Keratinocyte (primary cell): ENCODE measurements around the gene C3orf20. TPM values are rescaled to one million over a fixed set of nuclear protein-coding genes. Genes with fewer than 3 reads are reported as not detected.

Experiments used
- DNase-seq: peaks from one replicate; pipeline ENCODE4 v3.0.0-alpha.2; 2011; ENCODE audit warnings: low read depth, missing footprints, low spot score
- FAIRE-seq: peaks from 2 replicates; lab custom pipeline; 2011; peaks lifted over from hg19 to GRCh38; lab: Jason Lieb, UNC
- H2AFZ ChIP-seq: 2 replicates; pipeline ENCODE4 v1.6.0; 2012; ENCODE audit warnings: low read length, control low read depth, inconsistent platforms; ENCODE audit not compliant: control insufficient read depth
- H3K27ac ChIP-seq: 2 replicates; pipeline ENCODE4 v1.5.1; 2011; ENCODE audit warnings: low read length; ENCODE audit not compliant: control insufficient read depth, insufficient read depth
- H3K27me3 ChIP-seq: 3 replicates; pipeline ENCODE4 v1.6.0; 2011; ENCODE audit warnings: low read length; ENCODE audit not compliant: control insufficient read depth, insufficient read depth; ENCODE audit errors: extremely low read depth
- H3K36me3 ChIP-seq, 2 experiments: 2 replicates in 1 of 2; 3 replicates in 1 of 2; pipeline ENCODE4 v1.5.1; 2011; ENCODE audit warnings: low read length in 2 of 2, mild to moderate bottlenecking in 1 of 2; ENCODE audit not compliant: control insufficient read depth in 2 of 2, insufficient read depth in 2 of 2; ENCODE audit errors: extremely low read depth in 1 of 2
- H3K4me1 ChIP-seq: 3 replicates; pipeline ENCODE4 v1.5.1; 2011; ENCODE audit warnings: low read length; ENCODE audit not compliant: control insufficient read depth, insufficient read depth; ENCODE audit errors: extremely low read depth
- H3K4me2 ChIP-seq: 3 replicates; pipeline ENCODE4 v1.6.0; 2011; ENCODE audit warnings: low read depth, low read length; ENCODE audit not compliant: control insufficient read depth, insufficient read depth; ENCODE audit errors: extremely low read depth
- H3K4me3 ChIP-seq, 3 experiments: fragments of 200-600 bp in 1 of 3; sonication (generic) in 1 of 3; 2 replicates in 2 of 3; 3 replicates in 1 of 3; pipeline ENCODE4 v1.5.1; 2011 to 2016; ENCODE audit warnings: low read length in 3 of 3, mild to moderate bottlenecking in 3 of 3, control low read depth in 2 of 3, inconsistent platforms in 1 of 3, low read depth in 1 of 3, mixed read lengths in 1 of 3, mixed run types in 1 of 3, moderate library complexity in 1 of 3; ENCODE audit not compliant: control insufficient read depth in 2 of 3, insufficient read depth in 2 of 3; ENCODE audit errors: extremely low read depth in 1 of 3
- H3K79me2 ChIP-seq: 2 replicates; pipeline ENCODE4 v1.6.0; 2012; ENCODE audit warnings: low read length; ENCODE audit not compliant: control insufficient read depth, insufficient read depth
- H3K9ac ChIP-seq: 3 replicates; pipeline ENCODE4 v1.6.0; 2011; ENCODE audit warnings: low read length; ENCODE audit not compliant: control insufficient read depth, insufficient read depth; ENCODE audit errors: extremely low read depth
- H3K9me1 ChIP-seq: 3 replicates; pipeline ENCODE4 v1.6.0; 2011; ENCODE audit warnings: low read length; ENCODE audit not compliant: control insufficient read depth, insufficient read depth; ENCODE audit errors: extremely low read depth
- H3K9me3 ChIP-seq: 2 replicates; pipeline ENCODE4 v1.5.1; 2012; ENCODE audit warnings: low read depth, low read length; ENCODE audit not compliant: control insufficient read depth
- H4K20me1 ChIP-seq: 3 replicates; pipeline ENCODE4 v1.6.0; 2011; ENCODE audit warnings: low read length; ENCODE audit not compliant: control insufficient read depth, insufficient read depth; ENCODE audit errors: extremely low read depth
- CTCF ChIP-seq, 3 experiments: IDR thresholded peaks in 1 of 3; conservative IDR thresholded peaks in 1 of 3; optimal IDR thresholded peaks in 1 of 3; 2 replicates in 2 of 3; 3 replicates in 1 of 3; pipeline versions ENCODE3 to v1.5.1; 2011; ENCODE audit warnings: low read length in 3 of 3, mild to moderate bottlenecking in 3 of 3, moderate library complexity in 2 of 3, control low read depth in 1 of 3, inconsistent platforms in 1 of 3; ENCODE audit not compliant: insufficient read depth in 2 of 3; ENCODE audit errors: extremely low read depth in 1 of 3
- EZH2 ChIP-seq: IDR thresholded peaks from one replicate; pipeline ENCODE4 v1.6.1; 2012; ENCODE audit warnings: inconsistent platforms, mild to moderate bottlenecking, low read length, moderate library complexity
- dilution Hi-C: fragments of 300-500 bp; cut with MboI; formaldehyde crosslinking; loops from one replicate; pipeline ENCODE4 v1.7.0; 2020; ENCODE audit warnings: low sequenced_read_pairs; ENCODE audit not compliant: extremely low pct_ligation_motif_present
- polyA plus RNA-seq, 5 experiments: library from polyadenylated mRNA; depleted of rRNA in 3 of 5; stranded (reverse) in 3 of 5; stranded (forward) in 1 of 5; unstranded in 1 of 5; fragments of >200 nt; gene quantifications; 1 replicate in 1 of 5; 2 replicates in 3 of 5; 3 replicates in 1 of 5; pipeline versions ENCODE4 v1.2.1 to v1.2.3, GENCODE V29; 2011 to 2012; ENCODE audit warnings: missing spikeins in 2 of 5, low read depth in 1 of 5, low replicate concordance in 1 of 5

The C3orf20 gene
- polyA plus RNA-seq, 1 donor (not counting 4 experiments of a cell fraction or from before 2014, with no cell fraction given): not detected

GRCh38 chr3:14660942-14661341, 14.0 kb upstream of the C3orf20 start:
- no peak for TF ChIP-seq CTCF (optimal IDR thresholded peaks at IDR 0.05 in 1 of 3, IDR thresholded peaks at IDR 0.05 in 1 of 3, conservative IDR thresholded peaks at IDR 0.05 in 1 of 3; ENCODE audit: extremely low read depth in 1 of 3, insufficient read depth in 2 of 3, low read length in 3 of 3)
- TF ChIP-seq EZH2: no peak
- dilution Hi-C loops: no loop called here
- no peak for FAIRE-seq
- H4K20me1 ChIP-seq: no peaks in the 10 kb centered on the region
- H3K4me3 ChIP-seq: no peak overlapping the region
- no peak overlapping the region for H2AFZ ChIP-seq
- no peaks in the 10 kb centered on the region for H3K4me1 ChIP-seq
- H3K79me2 ChIP-seq: no peaks in the 10 kb centered on the region
- H3K9ac ChIP-seq: no peak overlapping the region
- peaks cover 47 to 53% of the 10 kb centered on the region in 2 experiments for H3K36me3 ChIP-seq
- no peak for DNase-seq
- no peaks in the 10 kb centered on the region for H3K9me3 ChIP-seq
- H3K4me2 ChIP-seq: no peak overlapping the region
- H3K9me1 ChIP-seq: no peaks in the 10 kb centered on the region
- no peak overlapping the region for H3K27ac ChIP-seq
- no peaks in the 10 kb centered on the region for H3K27me3 ChIP-seq

- H2AFZ ChIP-seq: no peak overlapping the region
- DNase-seq (no peak), FAIRE-seq (no peak)
- H3K4me3 ChIP-seq: no peak overlapping the region
- no peaks in the 10 kb centered on the region for H4K20me1 ChIP-seq
- H3K27ac ChIP-seq: no peak overlapping the region
- TF ChIP-seq EZH2 (no peak), CTCF (optimal IDR thresholded peaks at IDR 0.05 in 1 of 3, IDR thresholded peaks at IDR 0.05 in 1 of 3, conservative IDR thresholded peaks at IDR 0.05 in 1 of 3; ENCODE audit: extremely low read depth in 1 of 3, insufficient read depth in 2 of 3, low read length in 3 of 3) (no peak)
- dilution Hi-C loops: no loop called here
- peaks cover 42 to 48% of the 10 kb centered on the region in 2 experiments for H3K36me3 ChIP-seq
- no peaks in the 10 kb centered on the region for H3K79me2 ChIP-seq
- no peak overlapping the region for H3K4me2 ChIP-seq
- H3K27me3 ChIP-seq: no peaks in the 10 kb centered on the region
- H3K9ac ChIP-seq: no peak overlapping the region
- H3K4me1 ChIP-seq: no peaks in the 10 kb centered on the region
- no peaks in the 10 kb centered on the region for H3K9me1 ChIP-seq
- H3K9me3 ChIP-seq: no peaks in the 10 kb centered on the region
Measured at GRCh38 chr3:14663396-14664135, 11.4 kb upstream of the C3orf20 start.
